GM21786 (cell line): ENCODE data around the gene TRPM4.
"Not testable (repeated sequence)": the region's sequence is repeated elsewhere in the genome, so short reads cannot be mapped to it uniquely, and the experiment has no call there.

ENCODE experiments used
- ATAC-seq: cut with Tn5 transposase; IDR thresholded peaks from one replicate; pipeline ENCODE4 v1.9.1; 2021; ENCODE audit not compliant: unreplicated experiment

Gene TRPM4

DNA sequence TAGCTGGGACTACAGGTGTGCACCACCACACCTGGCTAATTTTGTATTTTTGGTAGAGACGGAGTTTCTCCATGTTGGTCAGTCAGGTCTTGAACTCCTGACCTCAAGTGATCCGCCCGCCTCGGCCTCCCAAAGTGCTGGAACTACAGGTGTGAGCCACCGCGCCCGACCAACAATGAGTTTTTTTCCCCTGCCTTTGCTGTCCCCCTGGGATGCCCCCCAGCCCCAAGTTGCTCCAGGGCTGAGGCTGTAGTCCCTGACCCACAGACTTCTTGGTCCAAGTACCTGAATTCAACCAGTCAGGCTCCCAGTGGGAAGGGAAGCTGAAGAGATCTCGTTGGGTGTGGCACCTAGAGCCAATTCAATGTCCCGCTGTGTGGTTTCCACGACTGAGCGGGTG is 66.8 kb downstream of the TRPM4 start:
- not testable (repeated sequence) for ATAC-seq

DNA sequence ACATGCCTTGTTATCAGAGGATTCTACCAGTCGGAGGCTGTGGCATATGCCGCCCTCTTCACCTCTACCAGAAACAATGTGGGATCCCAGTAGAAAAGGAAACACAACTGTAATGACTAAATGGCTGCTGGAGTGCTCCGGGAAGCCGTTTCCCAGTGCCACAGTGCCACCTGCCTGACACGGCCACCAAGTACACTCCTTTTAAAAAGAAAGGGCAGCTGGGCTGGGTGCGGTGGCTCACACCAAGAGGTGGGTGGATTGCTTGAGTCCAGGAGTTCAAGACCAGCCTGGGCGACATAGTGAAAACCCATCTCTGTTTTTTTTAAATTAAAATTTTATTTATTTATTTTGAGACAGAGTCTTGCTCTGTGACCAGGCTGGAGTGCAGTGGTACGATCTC is 67.3 kb downstream of the TRPM4 start:
- ATAC-seq = no peak

DNA sequence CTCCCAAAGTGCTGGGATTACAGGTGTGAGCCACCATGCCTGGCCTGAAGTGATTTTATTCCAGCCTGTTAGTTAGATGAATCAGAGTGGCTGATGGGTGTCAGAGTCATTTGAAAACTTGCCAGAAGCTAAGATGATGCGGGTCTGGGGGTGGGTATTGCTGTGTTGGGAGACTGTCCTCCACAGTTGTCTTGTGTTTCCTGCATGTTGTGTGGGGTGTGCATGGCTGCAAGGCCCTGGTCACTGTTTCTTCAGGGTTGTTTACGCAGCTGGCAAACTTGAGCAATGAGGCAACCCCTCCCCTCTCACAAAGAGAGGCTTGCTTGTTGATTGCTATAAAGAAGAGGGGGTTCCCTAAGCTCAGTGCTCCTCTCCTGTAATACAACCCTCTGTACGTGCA is 71.8 kb downstream of the TRPM4 start:
- no peak for ATAC-seq

DNA sequence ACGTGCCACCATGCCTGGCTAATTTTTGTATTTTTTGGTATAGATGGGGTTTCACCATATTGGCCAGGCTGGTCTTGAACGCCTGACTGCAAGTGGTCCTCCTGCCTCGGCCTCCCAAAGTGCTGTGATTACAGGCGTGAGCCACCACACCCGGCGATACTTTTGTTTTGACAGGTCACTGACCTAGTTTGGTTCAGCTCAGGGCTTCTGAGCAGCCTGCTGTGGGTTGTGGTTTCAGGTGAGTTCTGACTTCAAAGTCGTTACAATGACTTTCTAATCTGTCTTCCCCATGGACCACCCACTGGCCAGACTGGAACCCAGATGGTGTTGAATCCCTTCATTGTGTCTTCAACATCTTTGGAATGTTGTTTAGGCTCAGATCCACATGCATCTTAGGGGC is 73.8 kb downstream of the TRPM4 start:
- ATAC-seq = no peak

DNA sequence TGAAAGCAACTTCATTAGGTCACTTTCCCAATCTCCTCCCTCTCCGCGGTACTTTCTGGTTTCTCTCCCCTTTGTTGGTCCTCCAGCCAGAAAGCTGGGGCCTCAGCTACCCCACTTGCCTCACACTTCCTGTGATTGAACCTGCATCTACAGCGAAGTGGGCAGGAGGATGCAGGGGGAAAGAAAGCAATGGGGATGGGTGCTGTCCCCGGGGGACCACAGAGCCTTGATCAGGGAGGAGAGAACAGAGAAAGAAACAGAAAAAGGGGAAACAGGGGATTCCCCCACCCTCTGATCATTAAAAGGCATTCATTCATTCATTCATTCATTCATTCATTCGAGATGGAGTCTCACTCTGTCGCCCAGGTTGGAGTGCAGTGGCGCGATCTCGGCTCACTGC is 74.2 kb downstream of the TRPM4 start:
- ATAC-seq = no peak

DNA sequence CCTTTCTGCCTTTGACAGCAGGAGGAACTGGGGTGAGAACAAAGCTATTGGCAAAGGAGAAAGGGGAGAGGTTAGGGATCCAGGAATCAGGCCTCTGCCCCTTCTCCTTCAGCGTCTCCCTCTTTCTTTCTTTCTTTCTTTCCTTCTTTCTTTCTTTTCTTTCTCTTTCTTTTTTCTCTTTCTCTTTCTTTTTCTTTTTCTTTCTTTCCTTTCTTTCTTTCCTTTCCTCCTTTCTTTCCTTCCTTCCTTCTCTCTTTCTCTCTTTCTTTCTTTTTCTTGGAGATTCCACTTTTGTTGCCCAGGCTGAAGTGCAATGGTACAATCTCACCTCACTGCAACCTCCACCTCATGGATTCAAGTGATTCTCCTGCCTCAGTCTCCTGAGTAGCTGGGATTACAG is 75.6 kb downstream of the TRPM4 start:
- ATAC-seq = no peak

DNA sequence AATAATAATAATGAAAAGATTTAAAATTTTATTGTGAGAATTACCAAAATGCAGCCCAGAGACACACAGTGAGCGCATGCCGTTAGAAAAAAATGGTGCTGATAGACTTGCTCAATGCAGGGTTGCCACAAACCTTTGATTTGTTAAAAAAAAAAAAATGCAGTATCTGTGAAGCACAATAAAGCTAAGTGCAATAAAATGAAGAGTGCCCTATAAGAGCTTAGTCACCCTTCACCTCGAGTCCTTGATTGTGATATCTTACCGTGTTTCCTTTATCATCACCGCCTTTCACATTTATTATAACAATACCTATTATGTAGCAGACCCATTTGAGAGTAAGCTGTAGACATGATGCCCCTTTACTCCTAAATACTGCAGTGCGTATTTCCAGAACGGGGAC is 84.2 kb downstream of the TRPM4 start:
- ATAC-seq = no peak

DNA sequence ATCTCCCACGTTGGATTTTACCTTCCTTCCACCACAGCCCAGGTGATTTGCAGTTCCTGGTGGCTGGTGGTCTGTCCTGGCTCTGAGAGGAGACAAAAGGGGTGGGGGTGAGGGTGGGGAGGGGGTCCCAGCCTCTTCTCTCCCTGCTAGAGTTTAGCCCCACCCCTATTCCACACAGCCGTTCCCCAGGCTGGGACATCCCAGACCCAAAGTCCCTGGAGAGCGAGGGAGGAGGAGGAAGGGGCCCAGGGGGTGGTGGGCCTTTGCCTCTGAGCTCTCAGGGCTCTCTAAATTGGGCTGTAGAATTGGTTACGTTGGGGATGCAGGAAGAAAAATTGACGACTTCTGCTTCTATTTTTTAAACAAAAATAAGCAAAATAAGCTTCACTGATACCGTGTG is 85.5 kb downstream of the TRPM4 start:
- no peak for ATAC-seq

DNA sequence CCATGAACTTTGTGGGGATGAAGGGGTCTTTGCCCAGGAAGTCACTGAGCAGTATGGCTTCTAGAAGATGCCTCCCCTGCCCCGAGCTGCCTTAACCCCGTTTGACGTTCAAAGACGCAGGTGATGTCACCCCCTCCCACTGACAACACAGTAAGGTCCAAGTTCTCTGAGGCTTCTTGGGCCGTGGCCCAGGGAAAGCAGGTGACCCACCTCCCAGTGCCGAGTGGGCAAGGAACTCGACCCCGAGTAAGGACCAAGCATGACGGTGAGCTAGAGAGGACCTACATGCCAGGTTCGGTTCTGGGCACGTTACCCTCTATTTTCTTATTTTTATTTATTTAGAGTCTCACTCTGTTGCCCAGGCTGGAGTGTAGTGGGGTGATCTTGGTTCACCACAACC is 86.1 kb downstream of the TRPM4 start:
- no peak for ATAC-seq

DNA sequence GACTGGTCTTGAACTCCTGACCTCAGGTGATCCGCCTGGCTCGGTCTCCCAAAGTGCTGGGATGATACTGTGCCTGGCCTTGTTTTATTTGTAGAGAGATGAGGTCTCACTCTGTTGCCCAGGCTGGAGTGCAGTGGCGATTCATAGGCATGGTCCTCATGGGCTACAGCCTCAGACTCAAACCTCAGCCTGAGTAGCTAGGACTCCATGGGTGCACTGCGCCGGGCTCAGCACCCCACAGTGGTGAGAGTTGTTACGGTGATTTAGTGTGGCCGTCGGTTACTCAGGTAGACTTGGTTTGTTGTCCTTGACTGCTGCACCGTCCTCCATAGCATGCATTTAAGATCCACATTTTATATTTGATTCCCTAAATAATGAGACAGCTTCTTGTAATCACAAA is 86.7 kb downstream of the TRPM4 start:
- no peak for ATAC-seq

DNA sequence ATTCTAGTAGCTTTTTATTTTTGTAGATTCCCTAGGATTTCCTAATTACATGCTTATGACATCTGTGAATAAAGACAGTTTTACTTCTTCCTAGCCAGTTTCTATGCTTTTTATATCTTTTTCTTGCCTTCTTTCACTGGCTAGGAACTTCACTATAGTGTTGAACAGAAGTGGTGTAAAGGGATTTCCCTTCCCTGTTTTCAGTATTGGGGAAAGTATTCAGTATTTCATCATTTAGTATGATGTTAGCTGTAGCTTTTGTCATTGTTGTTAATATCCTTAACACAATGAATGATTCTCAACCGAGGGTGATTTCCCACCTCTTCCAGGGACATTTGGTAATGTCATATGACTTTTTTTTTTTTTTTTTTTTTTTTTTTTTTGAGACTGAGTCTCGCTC is 90.1 kb downstream of the TRPM4 start:
- no peak for ATAC-seq

DNA sequence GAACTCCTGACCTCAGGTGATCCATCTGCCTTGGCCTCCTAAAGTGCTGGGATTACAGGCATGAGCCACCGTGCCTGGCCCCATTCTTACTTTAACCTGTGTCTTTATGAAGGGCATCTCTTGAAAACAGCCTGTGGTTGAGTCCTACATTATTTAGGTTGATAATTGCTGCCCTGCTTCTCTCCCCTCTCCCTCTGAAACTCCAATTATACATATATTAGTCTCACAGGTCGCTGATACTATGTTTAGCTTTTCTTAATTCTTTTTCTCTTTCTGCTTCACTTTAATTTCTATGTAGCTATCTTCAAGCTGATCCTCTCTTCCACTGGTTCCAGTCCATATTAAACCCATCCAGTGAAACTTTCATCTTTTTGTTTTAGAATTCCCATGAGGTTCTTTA is 92.3 kb downstream of the TRPM4 start:
- no peak for ATAC-seq

DNA sequence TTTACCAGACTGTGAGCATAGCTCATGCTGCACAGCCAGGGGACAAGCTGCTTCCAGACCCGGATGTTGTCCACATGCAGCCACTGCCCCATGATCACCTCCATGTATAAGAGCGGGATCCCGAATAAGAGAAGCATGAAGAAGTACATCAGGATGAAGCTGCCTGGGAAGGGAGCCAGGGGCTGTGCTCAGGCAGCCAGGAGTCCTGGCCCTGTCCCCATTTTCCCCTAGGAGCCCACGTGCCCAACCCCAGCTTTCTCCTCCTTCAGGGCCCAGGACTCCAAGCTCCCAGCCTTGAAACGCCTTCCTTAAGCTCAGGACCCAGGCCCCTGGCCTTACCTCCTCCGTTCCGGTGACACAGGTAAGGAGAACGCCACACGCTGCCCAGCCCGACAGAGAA is 98.1 kb downstream of the TRPM4 start:
- no peak for ATAC-seq

DNA sequence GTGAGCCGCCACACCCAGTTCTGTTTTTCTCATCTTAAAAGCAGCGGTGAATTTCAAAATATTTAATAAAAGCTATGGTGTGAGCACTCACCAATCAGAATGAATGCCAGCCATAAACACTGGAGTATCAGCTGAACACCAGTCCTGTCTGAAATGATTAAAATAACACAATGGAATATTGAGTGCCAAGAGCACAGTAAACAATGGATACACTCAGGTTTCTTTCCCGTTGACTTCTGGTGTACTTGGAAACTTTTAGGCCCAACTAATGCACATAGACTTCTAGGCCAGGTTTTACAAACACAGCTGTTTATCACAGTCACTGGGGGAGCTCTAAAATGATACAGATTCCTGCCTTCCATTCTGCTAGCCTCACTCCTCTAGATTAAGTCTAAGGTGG is 99.1 kb downstream of the TRPM4 start:
- ATAC-seq = no peak
